PC-9 (cell line): ENCODE results near the gene HELZ2.

Experiments used
- EZH2 ChIP-seq: fragments of 200-600 bp; sonication (generic); IDR thresholded peaks from 2 replicates; pipeline ENCODE4 v1.8.0; 2017; ENCODE audit warnings: antibody characterized with exemption, low read depth
- TF ChIP-seq, protein P1 (sequence below): fragments of 200-600 bp; sonication (generic); conservative IDR thresholded peaks from 2 replicates; pipeline ENCODE4 v1.6.1; 2017; ENCODE audit warnings: mixed run types, antibody characterized with exemption, mild to moderate bottlenecking, moderate library complexity

- no peak for TF ChIP-seq EZH2
- TF ChIP-seq, protein P1, sequence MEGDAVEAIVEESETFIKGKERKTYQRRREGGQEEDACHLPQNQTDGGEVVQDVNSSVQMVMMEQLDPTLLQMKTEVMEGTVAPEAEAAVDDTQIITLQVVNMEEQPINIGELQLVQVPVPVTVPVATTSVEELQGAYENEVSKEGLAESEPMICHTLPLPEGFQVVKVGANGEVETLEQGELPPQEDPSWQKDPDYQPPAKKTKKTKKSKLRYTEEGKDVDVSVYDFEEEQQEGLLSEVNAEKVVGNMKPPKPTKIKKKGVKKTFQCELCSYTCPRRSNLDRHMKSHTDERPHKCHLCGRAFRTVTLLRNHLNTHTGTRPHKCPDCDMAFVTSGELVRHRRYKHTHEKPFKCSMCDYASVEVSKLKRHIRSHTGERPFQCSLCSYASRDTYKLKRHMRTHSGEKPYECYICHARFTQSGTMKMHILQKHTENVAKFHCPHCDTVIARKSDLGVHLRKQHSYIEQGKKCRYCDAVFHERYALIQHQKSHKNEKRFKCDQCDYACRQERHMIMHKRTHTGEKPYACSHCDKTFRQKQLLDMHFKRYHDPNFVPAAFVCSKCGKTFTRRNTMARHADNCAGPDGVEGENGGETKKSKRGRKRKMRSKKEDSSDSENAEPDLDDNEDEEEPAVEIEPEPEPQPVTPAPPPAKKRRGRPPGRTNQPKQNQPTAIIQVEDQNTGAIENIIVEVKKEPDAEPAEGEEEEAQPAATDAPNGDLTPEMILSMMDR: no peak
Measured at GRCh38 chr20:63533871-63534393, 40.1 kb downstream of the HELZ2 start.
